HG02973 (cell line): Measurements from ENCODE around the gene PF4V1.
"Not testable (repeated sequence)": the region's sequence is repeated elsewhere in the genome, so short reads cannot be mapped to it uniquely, and the experiment has no call there.

Experiments
- ATAC-seq: cut with Tn5 transposase; IDR thresholded peaks from one replicate; pipeline ENCODE4 v1.9.1; 2021; ENCODE audit warnings: moderate library complexity; ENCODE audit not compliant: unreplicated experiment

PF4V1 gene

DNA sequence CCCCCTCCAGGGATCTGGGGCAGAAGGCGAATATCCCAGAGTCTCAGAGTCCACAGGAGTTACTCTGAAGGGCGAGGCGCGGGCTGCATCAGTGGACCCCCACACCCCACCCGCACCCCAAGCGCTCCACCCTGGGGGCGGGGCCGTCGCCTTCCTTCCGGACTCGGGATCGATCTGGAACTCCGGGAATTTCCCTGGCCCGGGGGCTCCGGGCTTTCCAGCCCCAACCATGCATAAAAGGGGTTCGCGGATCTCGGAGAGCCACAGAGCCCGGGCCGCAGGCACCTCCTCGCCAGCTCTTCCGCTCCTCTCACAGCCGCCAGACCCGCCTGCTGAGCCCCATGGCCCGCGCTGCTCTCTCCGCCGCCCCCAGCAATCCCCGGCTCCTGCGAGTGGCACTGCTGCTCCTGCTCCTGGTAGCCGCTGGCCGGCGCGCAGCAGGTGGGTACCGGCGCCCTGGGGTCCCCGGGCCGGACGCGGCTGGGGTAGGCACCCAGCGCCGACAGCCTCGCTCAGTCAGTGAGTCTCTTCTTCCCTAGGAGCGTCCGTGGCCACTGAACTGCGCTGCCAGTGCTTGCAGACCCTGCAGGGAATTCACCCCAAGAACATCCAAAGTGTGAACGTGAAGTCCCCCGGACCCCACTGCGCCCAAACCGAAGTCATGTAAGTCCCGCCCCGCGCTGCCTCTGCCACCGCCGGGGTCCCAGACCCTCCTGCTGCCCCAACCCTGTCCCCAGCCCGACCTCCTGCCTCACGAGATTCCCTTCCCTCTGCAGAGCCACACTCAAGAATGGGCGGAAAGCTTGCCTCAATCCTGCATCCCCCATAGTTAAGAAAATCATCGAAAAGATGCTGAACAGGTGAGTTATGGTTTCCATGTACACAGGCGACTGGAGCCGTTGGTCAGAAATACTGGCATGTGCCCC lies 16.3 kb downstream of the PF4V1 start, which contains the start of gene CXCL1:
CXCL1 (plus strand) TSS at position 264 of the 926 bp plus-strand sequence; CDS start at position 342, 78 bp downstream.
- ATAC-seq: no peak

GRCh38 chr4:73870260-73870659 lies 17.2 kb downstream of the PF4V1 start:
- ATAC-seq: no peak

DNA sequence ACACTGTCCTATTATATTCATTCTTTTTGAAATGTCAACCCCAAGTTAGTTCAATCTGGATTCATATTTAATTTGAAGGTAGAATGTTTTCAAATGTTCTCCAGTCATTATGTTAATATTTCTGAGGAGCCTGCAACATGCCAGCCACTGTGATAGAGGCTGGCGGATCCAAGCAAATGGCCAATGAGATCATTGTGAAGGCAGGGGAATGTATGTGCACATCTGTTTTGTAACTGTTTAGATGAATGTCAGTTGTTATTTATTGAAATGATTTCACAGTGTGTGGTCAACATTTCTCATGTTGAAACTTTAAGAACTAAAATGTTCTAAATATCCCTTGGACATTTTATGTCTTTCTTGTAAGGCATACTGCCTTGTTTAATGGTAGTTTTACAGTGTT lies 17.7 kb downstream of the PF4V1 start:
- no peak for ATAC-seq

DNA sequence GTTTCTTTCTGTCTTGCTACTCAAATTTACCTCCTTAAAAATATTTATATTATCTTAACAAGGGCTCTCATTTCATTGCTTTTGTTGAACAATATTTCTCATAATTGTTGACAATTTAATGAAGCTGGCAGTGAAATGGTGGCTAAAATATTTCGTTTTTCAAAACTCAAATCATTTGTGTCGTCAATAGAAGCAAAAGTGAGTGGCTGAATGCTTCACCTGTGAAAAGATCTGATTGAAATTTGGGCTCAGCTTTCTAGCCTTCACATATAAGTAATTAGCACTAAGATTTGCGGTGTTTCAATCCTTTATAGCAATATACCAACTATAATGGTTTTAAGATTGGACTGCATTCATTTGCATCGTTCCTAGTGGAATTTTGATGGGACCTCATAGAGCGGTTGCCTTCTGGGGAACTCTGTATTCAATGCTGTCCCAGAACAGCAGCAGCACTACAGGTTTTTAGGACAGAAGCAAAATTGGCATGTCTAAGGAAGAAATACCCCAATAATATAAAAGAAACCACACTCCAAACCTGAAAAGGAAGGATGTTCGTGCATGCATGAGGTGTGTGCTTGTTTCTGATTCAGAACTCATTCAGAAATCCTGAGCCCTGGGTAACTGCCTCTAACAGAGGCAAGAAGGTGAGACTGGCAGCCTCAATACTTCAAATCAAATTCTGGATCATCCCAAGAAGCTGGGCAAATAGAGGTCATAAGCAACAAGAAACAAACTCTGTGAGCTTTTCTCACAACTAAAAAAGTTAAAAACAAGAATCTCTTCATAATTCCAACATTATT lies 18.6 kb downstream of the PF4V1 start:
- no peak for ATAC-seq

DNA sequence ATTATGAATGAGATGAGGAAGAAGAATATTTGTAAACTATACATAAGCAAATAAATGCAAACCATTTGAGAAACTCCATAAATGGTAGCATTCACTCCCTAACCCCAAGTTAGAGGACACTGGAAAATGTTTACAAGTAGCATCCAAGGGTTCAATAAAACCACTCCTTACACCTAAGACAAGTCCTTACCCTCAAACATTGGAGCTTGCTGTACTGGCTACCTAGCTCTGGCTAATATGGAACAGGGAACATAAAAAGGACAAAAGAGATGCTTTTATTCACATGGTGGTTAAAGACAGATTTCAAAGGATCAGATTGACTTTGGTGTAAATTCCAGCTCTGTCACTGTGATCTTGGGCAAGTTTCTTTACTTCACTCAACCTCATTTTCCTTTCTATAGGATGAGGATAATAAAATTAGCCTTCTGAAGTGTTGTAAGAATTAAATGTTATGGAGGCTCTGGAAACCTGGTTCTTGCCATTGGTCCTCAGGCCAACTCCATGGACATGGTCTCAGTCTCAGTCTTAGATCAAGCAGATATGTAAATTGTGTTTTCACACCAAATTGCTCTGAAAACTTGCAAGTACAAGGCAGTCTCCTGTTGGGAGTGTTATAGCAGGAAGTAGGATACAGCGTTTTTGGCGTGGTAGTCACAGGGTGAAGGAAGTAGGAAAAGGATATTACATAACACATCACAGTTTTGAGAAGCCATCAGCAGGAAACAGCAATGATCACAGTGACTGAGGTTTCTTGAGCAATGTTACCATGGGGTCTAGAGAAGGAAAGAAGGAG lies 19.4 kb downstream of the PF4V1 start:
- no peak for ATAC-seq

GRCh38 chr4:73874386-73874785 lies 21.3 kb downstream of the PF4V1 start:
- ATAC-seq: no peak

DNA sequence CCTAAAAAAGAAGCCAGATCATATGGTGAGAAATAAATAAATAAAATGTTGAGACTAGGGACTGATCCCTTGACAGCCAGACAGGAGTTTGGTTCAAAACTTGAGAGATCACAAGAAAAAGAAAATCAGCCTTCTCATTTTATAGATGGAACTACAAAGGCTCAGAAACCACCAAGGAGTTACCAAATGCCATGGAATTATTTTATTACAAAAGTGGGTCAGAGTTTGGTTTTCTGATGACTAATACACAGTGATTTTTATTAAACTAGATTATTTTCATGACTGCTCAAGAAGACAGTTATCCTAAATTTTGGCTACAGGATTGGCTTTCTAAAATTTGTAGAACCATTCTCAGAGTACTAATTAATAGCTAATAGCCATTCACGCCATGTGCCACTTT lies 22.3 kb downstream of the PF4V1 start:
- no peak for ATAC-seq

GRCh38 chr4:73883306-73883705 lies 30.2 kb downstream of the PF4V1 start:
- no peak for ATAC-seq

GRCh38 chr4:73885574-73886267 lies 32.6 kb downstream of the PF4V1 start:
- ATAC-seq: no peak

DNA sequence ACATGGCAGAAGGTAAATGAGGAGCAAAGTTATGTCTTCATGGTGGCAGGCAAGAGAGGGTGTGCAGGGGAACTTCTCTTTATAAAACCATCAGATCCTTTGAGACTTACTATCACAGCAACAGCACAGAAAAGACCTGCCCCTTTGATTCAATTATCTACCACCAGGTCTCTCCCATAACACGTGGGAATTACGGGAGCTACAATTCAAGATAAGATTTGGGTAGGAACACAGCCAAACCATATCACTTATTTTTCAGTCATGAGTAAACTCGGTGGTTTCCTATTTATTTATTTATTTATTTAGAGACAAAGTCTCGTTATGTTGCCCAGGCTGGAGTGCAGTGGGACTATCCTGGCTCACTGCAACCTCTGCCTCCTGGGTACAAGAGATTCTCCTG lies 38.2 kb downstream of the PF4V1 start:
- ATAC-seq: no peak

GRCh38 chr4:73891739-73892405 lies 38.8 kb downstream of the PF4V1 start:
- ATAC-seq: no peak

DNA sequence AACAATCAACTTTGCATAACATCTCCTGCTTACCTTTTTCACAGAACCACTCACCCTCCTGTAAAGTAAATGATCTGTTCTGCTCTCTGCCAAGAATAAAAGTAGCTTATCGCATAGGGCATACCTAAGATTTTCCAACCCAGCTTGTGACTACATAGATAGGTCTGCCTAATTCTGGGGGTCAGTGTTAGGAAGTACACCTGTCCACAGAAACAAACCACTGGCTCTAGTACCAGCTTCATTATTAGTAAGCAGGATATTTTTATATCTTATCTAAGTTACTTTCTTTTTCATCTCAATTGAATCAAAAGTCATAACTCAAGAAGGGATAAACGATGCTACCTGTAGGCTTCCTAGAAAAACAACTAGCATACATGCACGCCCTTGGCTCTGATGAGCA lies 39.9 kb downstream of the PF4V1 start:
- ATAC-seq: no peak

GRCh38 chr4:73894001-73894400 lies 40.9 kb downstream of the PF4V1 start:
- ATAC-seq: no peak

DNA sequence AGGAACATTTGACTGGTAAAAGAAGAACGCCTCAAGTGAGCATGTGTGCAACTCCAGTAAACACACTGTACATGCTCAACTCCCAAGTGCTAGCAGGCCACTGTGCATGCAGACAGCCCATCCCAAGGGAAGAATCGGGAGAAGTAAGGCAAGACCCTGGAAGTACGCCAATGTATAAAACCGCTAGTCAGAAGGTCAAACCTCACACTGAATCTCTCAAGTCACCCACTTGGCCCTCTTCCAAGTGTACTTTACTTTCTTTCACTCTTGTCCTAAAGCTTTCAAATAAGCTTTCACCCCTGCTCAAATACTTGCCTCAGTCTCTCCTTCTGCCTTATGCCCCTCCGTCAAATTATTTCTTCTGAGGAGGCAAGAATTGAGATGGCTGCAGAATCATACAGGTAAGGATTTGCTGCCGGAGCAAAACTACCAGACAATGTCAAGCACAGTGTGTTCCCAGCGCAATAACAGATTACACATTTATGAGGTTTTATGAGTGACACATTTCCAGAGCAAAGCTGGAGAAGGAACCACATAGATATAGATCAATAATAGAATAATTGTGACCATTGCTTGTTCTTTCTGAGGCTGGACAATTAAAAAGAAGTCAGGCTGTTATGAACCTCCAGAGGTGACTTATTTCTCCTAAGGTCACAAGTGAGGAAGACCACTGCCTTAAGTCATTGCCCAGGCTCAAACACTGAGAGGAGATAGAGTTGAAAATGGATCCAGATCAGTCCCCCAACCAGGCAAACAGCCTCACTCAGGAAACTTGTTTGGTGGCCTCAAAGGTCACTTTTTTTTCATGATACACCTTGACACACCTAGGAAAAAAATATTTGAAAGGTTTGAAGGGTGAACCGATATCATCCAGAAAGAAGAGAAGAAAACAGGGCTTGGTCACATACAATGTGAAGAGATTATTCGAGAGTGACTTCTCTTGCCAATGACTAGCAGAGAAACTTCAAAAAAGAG lies 42.4 kb downstream of the PF4V1 start:
- ATAC-seq: no peak

DNA sequence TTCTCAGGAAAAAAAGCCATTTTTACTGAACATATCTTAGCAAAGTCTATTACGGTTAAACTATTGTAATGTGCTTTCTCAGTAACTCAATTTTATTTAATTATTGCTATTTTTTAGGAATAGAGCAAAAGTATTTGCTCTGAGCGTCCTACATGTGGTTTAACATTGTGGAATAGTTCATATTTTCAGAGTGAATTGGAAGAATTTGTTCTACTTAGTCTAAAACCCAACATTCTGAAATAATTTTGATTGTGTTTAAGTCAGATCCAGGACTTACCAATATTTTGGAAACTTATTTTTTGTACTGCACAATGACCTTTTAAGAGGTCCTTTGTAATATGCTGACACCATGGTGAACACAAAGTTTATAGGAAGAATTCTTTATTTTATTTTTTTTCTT lies 43.3 kb downstream of the PF4V1 start:
- no peak for ATAC-seq

- ATAC-seq: no peak
Observed at GRCh38 chr4:73897380-73898136, 44.5 kb downstream of the PF4V1 start.

- ATAC-seq: not testable (repeated sequence)
Observed at GRCh38 chr4:73899338-73899737, 46.2 kb downstream of the PF4V1 start.

GRCh38 chr4:73901031-73901430 lies 47.9 kb downstream of the PF4V1 start:
- no peak for ATAC-seq
